HG03095 (cell line): ENCODE results near the gene TCEAL9.
A peak's percentile ranks its signal among the peaks of the same experiment; 100 is the strongest.
"Not testable (repeated sequence)": the region's sequence is repeated elsewhere in the genome, so short reads cannot be mapped to it uniquely, and the experiment has no call there.

Experiments
- ATAC-seq: cut with Tn5 transposase; IDR thresholded peaks from one replicate; pipeline ENCODE4 v1.9.1; 2021; ENCODE audit warnings: moderate library complexity; ENCODE audit not compliant: unreplicated experiment

The TCEAL9 gene

DNA sequence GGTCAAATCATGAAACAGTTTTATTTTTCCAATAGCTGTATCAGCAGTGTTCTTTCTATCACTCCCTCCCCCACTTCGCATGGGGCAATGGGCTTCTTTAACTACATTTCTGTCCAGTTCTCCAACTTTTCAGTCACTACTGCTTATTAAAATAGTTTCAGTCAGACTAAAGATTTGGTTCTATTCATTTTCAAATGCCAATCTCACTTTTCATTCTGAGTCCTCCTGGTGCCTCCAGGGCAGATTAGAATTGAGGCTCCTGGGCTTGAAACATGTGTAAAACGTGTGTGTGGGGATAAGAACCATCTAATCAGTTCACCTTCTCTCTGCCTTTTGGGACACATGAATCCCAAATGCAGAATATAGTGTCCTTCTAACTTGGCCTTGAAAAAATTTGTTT is 16.6 kb downstream of the TCEAL9 start:
- ATAC-seq, result no peak

- no peak for ATAC-seq
These were observed 17.3 kb downstream of the TCEAL9 start for GRCh38 chrX:103373581-103373980.

DNA sequence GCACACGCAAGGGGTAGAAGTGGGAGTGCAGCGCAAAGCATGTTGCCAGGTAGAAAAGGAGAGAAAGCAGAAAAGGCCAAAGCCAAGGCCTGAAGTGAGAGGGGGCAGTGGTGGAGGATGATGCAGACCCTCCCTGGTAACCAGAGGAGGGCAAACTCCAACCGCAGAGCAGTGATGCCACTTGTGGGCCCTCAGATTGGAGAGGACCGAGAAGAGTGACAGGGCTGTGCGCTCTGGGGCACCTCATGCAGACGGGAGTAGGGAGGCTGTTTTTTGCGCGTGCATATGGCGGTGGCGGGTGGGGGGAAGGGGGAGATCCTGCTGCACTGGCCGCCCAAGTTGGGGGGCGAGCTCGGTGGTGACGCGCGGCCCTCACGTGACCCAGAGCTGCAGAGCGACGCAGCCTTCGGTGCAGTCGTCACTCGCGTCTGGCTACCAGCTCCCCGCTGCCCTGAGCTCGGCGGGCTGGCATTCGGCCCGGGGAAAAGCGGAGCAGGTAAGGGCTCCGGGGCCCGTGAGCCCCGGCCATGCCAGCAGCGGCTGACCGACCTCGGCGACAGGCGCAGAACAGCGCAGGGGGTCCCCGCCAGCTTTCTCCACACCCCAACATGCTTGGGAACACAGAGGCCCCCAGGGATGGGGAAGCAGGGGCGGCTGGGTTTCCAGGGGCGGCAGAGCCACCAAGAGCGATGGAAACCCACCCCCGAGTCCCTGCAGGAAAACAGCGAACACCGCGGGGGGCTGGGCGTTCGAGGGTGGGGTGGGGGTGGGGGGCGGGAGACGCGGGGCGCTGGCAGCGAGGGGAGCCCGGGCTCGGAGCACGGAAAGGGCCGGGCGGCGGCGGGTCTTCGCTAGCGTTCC is 20.0 kb downstream of the TCEAL9 start, which contains the start of gene BEX3:
TSS of gene BEX3 (plus strand) at position 421 of the 861 bp plus-strand sequence. CDS start 984 bp downstream, outside the sequence.
- no peak for ATAC-seq

DNA sequence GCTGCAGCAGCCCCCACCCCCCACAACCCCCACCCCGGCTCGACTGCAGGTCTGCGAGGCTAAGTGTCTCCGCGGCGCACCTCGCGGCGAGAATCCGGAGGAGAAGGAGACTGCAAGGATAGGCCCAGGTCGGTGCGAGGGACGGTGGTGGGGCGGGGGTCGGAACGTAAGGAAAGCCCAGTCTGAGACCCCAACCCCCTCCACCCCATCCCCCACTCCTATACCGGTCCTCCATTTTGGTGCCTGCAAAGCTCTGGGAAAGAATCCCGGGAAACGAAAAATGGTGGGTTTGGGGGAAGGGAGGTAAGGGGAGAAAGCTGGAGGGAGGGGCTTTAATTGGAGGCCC is 20.6 kb downstream of the TCEAL9 start:
- no peak for ATAC-seq

DNA sequence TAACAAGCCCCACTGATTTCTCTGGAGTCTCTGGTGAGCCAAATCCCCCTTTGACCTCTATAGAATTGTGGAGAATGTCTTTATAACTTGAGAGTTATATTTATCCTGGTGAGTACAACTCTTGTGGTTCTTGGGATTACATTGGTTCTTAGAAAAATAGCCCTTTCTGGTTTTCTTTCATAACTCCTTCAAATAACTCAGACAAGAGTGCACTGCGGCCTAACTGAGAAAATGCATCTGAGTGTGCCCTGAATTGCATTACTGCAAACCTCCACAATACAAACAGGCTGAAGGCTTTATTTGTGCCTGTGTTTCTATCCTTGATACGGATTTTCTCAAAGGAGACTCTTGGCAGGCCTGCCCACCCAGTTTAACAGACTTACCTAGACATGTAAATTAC is 22.7 kb downstream of the TCEAL9 start:
- ATAC-seq, result no peak

GRCh38 chrX:103382877-103383276 is 26.6 kb downstream of the TCEAL9 start:
- ATAC-seq, result no peak

DNA sequence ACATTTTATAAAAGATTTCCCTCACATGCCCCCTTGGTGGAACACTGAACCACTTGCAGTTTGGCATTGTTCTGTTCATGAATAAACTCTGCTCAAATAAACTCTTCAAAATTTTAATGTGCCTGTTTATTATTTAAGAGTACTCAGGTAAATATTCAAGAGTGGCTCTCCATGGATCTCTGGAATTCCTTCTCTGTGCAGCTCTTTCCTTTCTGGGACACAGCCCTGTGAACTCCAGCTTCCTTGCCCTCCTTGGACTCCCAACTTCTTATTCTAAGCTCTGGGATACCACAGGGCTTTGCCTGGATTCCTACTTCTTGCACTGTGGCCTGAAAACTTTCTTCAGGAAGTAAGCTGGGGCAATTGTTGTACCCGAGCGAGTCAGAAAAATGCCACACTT is 28.4 kb downstream of the TCEAL9 start:
- no peak for ATAC-seq

DNA sequence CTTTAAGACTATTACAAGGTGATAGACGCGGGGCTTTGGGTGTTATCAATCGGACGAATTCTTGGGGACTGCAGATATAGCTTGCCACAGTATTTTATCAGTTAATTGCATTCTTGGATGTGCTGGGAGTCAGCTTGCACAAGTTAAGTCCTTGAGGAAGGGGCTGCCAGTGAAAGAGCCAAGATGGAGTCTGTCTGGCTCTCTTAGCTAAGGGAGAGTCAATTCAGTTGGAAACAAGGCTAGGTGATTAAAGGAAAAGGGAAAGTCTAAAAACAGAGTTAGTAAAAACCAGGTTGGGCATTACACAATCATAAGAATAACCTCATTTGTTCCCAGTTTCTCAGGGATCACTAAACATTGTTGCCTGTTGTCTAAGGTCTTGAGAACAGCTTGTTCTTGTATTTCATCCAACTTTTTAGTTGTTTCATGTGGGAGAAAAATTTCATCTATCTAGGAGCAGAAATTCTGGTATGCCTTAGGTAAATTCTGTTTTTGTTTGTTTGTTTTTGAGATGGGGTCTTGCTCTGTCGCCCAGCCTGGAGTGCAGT is 29.1 kb downstream of the TCEAL9 start:
- not testable (repeated sequence) for ATAC-seq

DNA sequence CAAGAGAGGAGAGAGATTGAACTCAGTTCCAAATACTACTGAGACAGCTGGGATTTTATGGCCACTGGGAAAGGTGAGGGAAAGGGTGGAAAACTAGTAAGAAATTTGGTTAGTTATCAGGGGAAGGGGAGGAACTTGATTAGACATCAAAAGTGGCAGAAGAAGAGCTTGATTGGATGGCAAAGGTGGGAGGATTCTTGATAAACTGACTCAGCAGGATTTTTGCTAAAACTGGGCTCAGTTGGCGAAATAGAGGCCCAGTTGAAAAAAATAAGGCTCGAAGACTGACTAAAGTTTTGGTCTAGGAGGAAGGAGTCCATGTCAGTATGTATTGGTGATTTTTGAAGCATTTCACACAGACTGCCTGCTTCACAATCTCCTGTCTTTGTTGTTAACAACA is 30.0 kb downstream of the TCEAL9 start:
- no peak for ATAC-seq

DNA sequence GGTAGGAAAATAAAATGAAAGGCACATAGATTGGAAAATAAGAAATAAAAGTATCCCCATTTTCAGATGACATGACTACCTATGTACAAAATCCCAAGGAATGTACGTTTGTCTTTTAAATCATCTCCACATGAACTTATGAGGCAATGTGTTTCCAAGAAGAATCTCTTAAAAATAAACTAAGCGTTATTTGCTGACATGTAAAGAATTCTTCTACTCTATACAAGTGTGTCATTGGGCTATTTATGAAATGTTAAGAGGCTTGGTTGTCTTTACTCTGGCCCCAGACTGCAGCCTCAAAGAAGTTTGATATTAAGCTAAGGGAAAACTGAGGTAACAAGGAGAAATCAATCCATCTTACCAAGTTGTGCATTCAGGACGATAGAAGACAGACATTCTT is 37.2 kb downstream of the TCEAL9 start:
- no peak for ATAC-seq

- no peak for ATAC-seq
These were observed 39.9 kb downstream of the TCEAL9 start for GRCh38 chrX:103396186-103396585.

GRCh38 chrX:103396660-103397059 is 40.4 kb downstream of the TCEAL9 start:
- ATAC-seq, result no peak

- ATAC-seq, result no peak
These were observed 41.4 kb downstream of the TCEAL9 start for GRCh38 chrX:103397707-103398106.

GRCh38 chrX:103398421-103398864 is 42.1 kb downstream of the TCEAL9 start:
- ATAC-seq, result no peak

- ATAC-seq, result no peak
These were observed 43.4 kb downstream of the TCEAL9 start for GRCh38 chrX:103399744-103400143.

GRCh38 chrX:103400931-103401330 is 44.6 kb downstream of the TCEAL9 start:
- ATAC-seq, result no peak

DNA sequence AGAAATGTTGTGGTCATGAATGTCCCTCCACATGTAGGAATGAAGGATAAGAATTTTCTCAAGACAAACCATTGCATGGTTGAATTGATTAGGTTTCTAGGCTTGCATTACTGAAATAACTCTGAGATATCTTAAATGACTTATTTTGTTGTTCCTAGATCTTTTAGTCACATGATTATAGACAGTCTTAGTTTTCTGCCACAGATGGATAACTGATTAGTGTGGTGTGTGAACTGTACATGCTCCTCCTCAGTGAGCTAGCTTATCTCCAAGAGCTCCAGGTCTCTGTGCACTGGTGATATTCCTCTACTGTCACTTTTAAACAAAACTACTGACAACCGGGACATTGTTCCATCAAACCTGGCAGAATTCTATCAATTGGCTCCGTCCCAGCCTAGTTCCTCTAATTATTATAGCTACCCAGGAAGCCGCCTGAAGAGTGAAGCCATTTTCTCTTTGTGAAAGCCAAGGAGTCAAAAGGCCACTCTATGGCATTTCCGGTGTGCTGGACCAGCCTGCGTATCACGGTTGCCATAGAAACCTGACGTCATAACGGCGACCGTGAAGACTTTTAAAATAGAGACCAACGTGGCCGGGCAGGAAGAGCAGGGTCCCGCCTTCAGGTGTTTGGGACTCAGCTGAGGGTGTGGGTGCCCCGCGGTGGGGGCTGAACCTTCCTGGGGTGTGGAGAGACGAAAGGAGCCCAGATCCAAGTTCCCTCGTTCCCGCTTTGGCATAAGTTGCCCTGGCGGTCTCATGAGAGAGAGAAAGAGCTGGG is 48.1 kb downstream of the TCEAL9 start:
- peak; percentile 97 for ATAC-seq

DNA sequence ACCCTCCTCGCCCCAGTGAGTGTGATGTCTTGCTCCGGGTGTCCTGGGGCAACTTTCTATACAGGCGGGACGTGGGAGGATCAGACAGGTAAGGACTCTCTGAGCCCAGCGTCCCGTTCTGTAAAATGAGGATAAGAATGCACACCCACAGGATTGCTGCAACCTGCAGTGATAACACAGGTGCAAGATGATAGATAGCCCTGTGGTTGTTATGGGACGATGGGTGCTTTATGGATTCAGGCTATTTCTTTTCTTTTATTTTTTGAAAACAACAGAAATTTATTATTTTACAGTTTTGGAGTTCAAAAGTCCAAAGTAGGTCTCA is 48.7 kb downstream of the TCEAL9 start:
- no peak for ATAC-seq

- ATAC-seq, result no peak
These were observed 50.0 kb downstream of the TCEAL9 start for GRCh38 chrX:103406256-103406655.

DNA sequence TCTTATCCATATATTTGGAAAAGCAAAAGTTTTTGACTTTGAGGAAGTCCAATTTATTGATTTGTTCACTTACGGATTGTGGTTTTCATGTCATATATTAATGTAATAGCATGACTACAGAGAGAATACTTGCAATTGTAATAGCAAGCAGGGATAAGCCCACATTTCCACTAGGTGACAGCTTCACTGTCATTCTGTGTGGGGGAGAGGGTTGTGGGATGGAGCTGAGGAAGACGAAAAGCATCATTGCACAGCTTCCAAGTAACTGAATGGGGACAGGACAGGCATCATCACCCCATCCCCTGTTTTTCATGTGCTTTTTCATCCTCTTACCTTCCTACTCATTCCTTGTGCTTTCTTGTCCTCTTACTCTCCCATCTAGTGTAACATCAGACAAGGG is 51.5 kb downstream of the TCEAL9 start:
- no peak for ATAC-seq
